ENCODE measurements around the gene CLDN6.
"Not testable (repeated sequence)": the region's sequence is repeated elsewhere in the genome, so short reads cannot be mapped to it uniquely, and the experiment has no call there.

Gene CLDN6, protein sequence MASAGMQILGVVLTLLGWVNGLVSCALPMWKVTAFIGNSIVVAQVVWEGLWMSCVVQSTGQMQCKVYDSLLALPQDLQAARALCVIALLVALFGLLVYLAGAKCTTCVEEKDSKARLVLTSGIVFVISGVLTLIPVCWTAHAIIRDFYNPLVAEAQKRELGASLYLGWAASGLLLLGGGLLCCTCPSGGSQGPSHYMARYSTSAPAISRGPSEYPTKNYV

DNA sequence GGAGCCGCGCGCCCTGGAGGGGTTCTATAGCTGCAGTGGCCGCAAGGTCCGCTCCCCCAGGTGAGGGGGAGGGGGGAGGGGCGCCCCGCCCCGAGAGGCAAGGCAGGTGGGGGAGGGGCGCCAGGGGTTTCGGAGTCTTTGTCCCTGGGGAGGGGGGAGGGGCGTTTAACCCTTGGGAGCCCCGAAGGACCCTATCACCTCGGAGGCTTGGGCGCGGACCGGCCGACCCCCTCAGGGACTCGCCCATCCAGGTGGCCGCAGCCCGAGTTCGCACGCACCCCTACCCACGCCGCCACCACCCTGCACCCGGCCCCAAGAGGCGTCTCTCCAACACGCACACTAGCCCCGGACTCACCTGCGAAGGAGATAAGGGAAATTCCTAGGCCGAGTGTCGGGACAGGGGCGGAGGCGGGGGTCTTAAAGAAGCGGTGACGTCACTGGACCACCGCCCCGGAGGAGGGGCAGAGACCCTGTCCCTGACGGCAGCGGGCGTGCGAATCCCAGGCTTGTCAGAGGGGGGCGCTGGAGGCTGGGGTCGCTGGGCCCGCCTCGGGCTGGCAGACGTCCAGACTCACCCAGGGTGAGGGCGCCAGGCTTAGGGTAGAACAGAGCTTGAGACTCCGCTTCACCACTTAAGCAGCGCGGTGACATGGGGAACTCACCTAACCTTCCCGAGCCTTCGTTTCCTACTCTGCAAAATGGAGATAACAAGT lies at the start of gene CLDN6:
TSS of gene CLDN6 (minus strand) at position 390 of the 713 bp plus-strand sequence. CDS start 2,162 bp downstream, outside the sequence.
- no peak for DNase-seq (ENCODE audit: low spot score)

DNA sequence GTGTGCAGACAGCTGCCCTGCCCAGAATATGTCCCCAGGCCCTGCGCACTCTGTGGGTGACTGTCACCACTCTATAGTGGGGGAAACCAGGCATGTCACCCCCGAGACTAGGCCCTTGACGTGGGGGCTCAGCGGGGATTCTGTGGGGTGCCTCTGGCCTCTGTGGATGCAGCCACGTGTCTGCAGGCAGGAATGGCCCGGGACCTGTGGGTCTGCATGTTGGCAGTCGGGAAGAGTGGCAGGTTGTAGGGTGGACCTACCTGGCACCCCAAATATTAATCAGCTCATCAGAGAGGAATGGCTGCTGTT lies 48.4 kb upstream of the CLDN6 start:
- DNase-seq (ENCODE audit: low spot score): no peak

DNA sequence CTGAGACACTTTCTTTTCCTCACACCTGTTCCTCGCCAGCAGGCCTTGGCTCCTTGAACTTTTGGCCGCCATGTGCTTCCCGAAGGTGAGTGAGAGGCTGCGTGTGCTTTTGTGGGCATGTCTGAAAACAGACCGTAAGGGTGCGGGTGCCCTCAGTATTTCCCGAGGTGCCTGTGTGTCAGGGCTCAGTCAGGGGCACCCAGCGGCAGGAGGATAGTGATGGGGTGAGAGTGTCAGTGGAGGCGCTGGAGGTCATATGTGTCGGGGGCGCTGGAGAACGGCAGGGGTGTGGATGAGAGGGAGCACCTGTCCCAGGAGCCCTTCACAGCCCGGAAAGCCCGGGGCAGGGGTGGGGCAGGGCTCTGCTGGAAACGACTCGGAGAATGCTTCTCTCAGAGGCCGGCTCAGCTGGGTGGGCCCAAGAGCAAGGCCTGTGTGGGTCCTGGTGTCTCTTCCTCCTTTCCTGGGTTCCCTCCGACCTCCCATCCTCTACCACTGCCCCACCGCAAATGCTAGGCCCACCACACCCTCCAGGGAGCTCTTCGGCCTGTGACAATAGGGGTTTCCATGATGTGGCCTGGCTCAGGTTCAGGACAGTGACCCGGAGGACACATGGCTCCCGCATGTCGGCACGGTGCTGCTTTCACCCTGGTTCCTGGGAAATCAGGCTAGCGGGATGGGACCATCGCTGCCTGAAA lies 47.9 kb upstream of the CLDN6 start:
- DNase-seq (ENCODE audit: low spot score): peak; percentile 20

DNA sequence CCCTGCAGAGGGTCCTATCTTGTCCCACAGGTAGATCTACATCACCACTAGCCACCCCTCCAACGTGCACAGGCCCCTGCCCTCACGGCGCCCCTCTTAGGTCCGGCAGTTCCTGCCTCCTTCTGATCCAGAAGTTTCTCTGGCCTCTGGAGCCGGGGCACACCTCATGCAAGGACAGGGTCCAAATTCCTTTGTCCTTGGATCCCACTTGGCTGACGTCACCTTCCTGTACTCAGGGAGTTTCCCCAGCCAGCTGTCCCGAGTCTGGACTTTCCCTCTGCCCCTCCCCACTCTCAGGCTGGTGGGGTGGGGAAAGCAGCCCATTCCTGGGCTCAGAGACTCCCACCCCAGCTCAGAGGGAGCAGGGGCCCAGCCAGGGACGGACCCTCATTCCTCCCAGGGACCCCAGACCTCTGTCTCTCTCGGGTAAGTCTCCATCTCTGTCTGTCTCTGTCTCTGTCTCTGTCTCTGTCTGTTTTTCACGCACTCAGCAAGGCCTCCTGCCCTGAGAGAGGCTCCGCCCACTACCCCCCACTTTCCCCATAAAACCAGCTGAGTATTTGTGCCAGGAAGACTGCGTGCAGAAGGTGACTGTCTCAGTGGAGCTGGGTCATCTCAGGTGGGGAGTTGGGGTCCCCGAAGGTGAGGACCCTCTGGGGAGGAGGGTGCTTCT lies 47.2 kb upstream of the CLDN6 start, which contains the start of gene IL32:
TSS of gene IL32 (plus strand) at position 572 of the 673 bp plus-strand sequence. CDS start 172 bp downstream, outside the sequence.
- DNase-seq (ENCODE audit: low spot score): peak; percentile 94

DNA sequence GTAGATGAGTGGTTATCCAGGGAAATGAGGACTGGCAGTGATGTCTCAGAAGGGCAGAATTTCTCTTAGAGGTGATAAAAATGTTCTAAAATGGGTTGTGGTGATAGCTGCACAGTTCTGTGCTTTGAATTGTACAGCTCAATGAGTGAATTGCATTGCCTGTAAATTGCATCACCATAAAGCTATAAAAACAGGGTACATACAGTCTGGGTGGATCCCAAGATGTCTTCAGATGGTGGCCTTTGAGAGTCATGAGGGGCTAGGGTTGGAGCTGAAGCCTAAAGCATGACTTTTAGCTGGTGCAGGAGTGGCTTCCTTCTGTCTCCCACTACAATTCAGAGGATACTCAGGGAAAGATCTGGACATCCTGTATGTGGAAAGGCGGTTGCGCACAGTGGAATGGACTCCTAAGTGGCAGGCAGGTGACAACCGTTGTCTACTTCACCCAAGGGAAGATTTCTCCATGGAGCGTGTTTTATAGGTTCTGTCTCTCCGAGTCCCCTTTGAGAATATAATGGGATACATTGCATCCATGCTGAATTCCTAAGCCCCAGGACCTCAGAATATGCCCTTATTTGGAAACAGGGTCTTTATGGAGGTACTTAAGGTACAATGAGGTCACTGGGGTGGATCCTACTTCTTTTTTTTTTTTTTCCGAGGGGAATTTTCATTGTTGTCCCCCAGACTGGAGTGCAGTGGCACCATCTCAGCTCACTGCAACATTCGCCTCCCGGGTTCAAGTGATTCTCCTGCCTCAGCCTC lies 45.8 kb upstream of the CLDN6 start:
- no peak for DNase-seq (ENCODE audit: low spot score)

DNA sequence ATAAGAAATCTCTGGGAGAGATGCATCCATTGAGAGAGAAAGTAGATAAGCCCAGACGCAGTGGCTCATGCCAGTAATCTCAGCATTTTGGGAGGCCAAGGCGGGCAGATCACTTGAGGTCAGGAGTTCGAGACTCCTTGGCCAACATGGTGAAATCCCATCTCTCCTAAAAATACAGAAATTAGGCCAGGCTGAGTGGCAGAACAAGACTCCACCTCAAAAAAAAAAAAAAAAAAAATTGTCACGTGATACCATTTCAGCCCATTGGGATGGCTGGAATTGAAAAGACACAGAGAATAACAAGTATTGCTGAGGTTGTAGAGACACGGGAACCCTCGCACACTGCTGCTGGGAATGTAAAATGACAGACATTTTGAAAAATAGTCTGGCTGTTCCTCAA lies 44.6 kb upstream of the CLDN6 start:
- no peak for DNase-seq (ENCODE audit: low spot score)

DNA sequence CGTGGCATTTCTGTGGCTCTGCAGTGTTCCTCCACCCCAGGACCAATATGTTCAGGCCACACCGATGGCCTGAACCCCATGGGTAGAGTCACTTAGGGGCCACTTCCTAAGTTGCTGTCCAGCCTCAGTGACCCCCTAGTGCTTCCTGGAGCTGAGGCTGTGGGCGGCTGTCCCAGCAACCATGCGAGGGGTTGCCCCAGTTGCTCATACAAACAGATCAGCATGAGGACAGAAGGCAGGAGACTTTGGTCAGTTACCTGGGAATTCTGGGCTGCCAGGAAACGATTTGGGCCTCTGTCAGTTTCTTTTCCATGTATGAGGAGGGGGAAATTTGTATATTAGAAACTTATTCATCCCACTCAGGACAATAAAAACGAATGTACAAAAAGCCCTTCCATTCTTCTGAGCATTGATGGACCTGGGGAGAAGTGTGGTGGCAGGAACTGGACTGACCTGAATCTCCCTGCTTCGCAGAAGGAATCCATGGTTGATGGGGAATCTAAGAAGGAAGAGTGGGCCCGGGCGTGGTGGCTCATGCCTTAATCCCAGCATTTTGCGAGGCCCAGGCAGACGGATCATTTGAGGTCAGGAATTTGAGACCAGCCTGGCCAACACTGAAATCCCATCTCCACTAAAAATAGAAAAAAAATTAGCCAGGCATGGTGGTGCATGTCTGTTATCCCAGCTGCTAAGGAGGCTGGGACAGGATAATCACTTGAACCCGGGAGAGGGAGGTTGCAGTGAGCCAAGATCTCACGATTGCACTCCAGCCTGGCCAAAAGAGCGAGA lies 42.5 kb upstream of the CLDN6 start:
- DNase-seq (ENCODE audit: low spot score): no peak

DNA sequence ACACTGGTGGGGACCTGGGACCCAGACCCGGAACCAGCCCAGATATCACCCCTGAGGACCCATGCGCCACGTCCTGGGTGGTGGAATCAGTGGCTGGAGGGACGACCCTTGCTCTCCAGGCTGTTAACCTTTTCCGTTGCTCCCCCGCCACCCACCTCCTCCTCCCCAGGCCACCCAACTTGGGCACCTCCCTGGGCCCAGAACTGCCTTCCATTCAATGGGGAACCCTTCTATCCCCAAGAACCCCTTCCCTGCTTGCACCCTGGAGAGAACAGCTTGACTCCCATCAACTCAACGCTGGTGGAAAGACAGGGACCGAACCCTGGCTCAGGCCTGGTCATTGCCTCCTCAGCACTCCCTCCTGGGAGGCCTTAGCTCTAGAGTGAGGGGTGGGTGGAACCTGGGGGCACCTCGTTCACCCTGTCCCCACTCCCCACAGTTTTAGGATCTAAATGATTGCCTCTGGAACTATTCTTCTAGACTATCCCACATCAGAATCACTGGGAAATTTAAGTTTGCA lies 41.8 kb upstream of the CLDN6 start:
- DNase-seq (ENCODE audit: low spot score): no peak

DNA sequence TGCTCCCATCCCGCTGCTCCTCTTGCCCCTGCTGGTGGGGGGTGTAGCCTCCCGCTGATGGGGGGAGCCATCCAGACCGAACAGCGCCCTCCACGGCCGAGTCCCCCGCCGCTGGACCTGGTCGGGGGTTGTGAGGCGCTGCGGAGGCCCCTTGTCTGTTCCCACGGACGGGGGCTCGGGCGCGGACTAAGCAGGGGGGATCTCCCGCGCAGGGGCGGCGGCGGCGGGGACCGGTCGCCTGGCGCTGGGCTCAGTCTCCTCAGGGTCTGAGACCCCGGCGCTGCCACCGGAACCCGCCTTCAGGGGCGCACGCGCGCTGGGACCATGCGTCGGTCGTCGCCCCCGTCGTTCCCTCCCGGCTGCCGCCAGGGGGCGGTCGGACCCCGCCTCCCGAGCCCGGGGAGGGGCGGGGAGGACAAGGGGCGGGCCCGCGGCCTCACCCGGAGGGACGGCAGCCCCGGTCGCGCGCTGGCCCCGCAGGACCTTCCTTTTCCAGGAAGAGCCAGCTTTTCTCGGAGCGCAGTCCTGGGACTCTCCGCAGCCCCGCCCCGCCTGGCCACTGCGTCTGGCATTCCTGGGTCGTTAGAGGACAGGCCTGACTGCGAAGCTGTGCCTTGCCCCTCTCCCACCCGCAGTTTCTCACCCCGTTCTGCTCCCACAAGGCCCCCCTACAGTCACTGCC lies 41.2 kb upstream of the CLDN6 start:
- peak; percentile 99 for DNase-seq (ENCODE audit: low spot score)

DNA sequence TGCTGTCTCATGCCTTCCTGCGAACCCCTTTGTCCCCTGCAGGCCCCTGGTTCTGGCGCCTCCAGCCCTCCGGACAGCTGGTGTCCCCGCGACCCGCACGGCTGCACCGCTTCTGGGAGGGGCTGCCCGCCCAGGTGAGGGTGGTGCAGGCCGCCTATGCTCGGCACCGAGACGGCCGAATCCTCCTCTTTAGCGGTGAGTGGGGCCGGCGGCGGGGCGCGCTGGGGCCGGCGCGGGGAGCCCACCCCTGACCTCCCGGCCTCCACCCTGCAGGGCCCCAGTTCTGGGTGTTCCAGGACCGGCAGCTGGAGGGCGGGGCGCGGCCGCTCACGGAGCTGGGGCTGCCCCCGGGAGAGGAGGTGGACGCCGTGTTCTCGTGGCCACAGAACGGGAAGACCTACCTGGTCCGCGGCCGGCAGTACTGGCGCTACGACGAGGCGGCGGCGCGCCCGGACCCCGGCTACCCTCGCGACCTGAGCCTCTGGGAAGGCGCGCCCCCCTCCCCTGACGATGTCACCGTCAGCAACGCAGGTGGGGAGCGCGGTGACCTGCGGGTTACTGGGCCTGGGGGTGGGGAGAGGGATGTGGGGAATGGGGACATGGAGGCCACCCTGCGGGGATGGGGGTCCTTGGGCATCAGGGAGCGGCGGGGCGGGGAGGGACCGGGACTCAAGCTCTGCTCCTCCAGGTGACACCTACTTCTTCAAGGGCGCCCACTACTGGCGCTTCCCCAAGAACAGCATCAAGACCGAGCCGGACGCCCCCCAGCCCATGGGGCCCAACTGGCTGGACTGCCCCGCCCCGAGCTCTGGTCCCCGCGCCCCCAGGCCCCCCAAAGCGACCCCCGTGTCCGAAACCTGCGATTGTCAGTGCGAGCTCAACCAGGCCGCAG lies 40.4 kb upstream of the CLDN6 start:
- no peak for DNase-seq (ENCODE audit: low spot score)

DNA sequence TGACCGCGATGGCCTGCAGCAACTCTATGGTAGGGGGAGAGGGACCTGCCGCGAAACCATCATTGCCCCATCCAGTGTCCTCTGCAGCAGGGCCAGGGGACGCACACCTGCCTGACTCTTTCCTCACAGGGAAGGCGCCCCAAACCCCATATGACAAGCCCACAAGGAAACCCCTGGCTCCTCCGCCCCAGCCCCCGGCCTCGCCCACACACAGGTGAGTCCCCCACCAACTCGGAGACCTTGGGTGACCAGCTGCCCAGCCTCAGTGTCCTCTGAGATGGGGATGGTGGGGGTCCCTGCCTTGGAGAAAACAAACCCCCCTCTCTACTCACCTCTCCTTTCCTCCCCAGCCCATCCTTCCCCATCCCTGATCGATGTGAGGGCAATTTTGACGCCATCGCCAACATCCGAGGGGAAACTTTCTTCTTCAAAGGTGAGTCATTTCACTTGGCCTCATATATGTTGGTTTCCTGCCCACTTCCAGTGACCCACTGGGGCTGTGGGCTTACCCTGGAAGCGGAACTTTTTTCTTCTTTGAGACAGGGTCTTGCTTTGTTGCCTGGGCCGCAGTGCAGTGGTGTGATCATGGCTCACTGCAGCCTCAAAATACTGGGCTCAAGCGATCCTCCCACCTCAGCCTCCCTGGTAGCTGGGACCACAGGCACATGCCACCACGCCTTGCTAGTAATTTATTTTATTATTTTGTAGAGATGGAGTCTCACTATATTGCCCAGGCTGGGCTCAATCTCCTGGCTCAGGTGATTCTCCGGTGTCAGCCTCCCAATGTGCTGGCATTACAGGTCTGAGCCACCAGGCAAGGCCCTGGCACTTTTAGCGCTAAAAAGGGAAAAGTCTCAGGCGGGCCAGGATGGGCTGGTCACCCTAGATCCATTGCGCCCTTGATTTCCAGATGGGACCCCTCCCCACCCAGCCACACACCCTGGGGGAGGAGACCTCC lies 39.5 kb upstream of the CLDN6 start:
- DNase-seq (ENCODE audit: low spot score): no peak

DNA sequence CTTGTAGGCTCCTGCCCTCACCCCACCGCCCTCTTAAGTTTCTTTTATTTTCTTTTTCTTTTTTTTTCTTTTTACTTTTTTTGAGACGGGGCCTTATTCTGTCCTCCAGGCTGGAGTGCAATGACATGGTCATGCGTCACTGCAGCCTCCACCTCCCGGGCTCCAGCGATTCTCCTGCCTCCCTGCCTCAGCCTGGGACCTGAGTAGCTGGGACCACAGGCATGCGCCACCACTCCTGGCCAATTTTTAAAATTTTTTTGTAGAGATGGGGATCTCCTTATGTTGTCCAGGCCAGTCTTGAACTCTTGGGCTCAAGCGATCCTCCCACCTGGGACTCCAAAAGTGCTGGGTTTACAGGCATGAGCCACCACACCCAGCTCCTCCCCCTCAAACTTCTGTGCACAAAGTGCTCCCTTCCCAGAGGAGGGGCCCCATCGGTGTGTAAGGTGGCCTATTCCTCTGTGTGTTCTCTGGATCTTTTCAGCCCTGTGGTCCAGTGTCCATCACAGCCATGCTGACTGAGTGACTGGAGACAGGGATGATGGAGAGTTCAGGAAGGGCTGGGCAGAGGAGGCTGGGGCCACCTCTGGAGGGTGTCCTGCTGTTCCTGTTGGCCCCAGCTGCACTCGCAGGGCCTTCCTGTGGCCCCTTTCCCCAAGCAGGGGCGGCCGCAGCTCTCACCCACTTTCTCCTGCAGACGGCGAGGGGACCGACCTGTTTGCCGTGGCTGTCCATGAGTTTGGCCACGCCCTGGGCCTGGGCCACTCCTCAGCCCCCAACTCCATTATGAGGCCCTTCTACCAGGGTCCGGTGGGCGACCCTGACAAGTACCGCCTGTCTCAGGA lies 38.6 kb upstream of the CLDN6 start:
- DNase-seq (ENCODE audit: low spot score): no peak

DNA sequence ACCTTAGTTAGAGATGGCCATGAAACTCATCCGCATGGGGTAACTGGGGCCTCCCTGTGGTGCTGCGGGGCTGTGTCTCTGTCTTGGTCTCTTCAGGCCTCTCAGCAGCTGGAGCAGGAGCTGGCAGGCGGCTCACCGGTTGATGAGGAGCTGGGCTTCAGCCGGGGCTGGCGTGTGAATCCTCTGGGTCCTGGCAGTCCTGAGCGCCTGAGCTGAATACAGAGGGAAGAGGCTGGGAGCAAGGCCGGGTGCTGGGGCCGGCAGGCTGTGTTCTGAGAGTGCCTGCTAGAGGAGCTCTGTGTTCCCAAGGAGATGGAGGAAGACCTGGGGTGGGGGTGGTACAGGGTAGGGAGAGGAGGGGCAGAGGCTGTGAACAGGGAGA lies 37.7 kb upstream of the CLDN6 start:
- DNase-seq (ENCODE audit: low spot score): not testable (repeated sequence)

DNA sequence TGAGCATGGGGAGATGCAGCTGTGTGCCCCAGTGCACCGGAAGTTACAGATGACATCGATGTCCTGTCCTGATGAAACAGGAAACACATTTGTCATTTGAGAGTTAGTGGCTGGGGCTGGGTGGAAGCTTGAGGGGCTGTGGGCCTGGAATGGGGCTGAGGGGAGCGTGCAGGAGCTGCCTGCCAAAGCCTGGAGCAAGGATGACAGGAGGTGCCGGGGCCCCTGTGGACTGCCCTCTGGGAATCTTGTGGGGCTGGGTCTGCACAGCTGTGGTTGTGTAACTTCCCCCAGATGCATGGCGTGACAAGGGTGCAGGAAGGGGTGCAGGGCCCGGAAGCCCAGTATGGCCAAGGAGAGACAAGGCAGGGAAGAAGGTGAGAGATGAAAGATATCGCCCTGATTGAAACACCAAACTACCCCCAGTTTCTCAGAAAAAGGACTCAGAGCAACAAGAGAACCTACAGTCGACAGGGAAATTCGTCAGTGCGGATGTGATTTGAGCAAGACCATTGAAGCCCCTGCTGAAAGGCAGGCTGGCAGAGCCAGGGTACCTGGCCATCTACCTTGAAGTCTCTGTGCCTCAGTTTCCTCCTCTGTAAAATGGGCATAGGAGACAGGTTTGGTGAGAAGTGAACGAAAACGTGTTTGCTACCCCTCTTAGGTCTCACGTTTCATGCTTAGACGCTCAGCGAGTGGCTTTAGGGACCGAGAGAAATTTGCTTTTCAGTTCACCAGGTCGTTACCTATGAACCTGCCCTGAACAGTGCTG lies 37.2 kb upstream of the CLDN6 start:
- no peak for DNase-seq (ENCODE audit: low spot score)

DNA sequence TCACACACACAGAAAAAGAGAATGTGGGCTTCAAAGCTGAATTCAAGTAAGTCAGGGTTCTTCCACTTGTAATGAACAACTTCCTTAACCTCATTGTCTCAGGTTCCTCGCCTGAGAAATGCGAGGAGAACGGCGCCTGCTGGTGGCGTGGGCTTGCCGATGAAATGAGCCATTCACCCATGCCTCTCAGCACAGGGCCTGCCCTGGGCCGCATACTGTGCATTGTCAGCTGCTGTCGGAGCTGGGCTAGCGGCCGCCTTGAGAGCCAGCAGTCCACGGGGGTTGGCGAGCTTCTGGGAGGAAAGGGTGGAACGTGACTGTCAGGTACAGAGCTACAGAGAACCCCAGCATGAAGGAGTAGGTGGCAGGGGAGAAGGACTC lies 35.3 kb upstream of the CLDN6 start:
- not testable (repeated sequence) for DNase-seq (ENCODE audit: low spot score)

DNA sequence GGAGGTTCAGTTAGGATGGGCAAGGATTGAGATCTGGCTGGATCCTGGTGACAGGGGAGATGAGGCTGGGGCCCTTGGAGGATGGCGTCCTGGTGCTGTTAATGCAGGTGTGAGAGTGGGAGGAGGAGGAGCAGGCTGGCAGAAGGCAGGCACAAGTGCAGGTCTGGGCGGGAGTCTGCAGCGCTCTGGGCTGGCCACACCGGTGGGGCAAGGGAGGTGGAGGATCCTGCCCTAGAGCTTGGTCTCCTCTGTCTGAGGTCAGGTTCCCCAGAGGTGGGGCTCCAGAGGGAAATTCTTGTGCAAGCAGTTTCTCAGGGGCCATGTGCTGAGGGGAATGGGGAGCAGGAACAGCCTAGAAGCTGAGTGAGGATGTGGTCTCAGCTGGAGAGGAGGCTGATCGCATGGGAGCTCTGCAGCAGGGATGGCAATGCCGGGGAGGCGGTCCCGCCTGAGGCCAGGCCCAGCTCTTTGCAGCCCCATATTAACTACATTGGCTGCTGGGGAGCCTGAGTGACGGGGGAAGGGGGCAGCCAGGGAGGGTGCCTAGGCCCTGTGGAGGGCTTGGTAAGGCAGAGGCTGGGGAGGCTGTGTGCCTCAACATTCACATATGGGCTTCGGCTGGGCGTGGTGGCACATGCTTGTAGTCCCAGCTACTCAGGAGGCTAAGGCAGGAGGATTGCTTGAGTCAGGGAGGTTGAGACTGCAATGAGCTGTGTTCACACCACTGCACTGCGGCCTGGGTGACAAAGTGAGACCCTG lies 34.8 kb upstream of the CLDN6 start:
- DNase-seq (ENCODE audit: low spot score): not testable (repeated sequence)
